Endothelial cell (in vitro differentiated cells): ENCODE results near the gene LIN28B. TPM values are rescaled to one million over a fixed set of nuclear protein-coding genes. Genes with fewer than 3 reads are reported as not detected.

Experiments used
- DNase-seq: peaks from one replicate; pipeline ENCODE4 v3.0.0; 2021; ENCODE audit warnings: low spot score
- H3K27ac Mint-ChIP-seq: one replicate; pipeline ENCODE4 v1.8.0; 2021; ENCODE audit warnings: mixed read lengths, inconsistent platforms; ENCODE audit not compliant: unreplicated experiment
- H3K27me3 Mint-ChIP-seq: one replicate; pipeline ENCODE4 v1.8.0; 2021; ENCODE audit warnings: mild to moderate bottlenecking, moderate library complexity, mixed read lengths, inconsistent platforms; ENCODE audit not compliant: unreplicated experiment
- H3K36me3 Mint-ChIP-seq: one replicate; pipeline ENCODE4 v1.8.0; 2021; ENCODE audit warnings: mild to moderate bottlenecking, low read depth, mixed read lengths, inconsistent platforms; ENCODE audit not compliant: unreplicated experiment
- H3K4me1 Mint-ChIP-seq: one replicate; pipeline ENCODE4 v1.8.0; 2021; ENCODE audit warnings: mild to moderate bottlenecking, mixed read lengths, inconsistent platforms; ENCODE audit not compliant: unreplicated experiment
- H3K4me3 Mint-ChIP-seq: one replicate; pipeline ENCODE4 v1.8.0; 2021; ENCODE audit warnings: mild to moderate bottlenecking, mixed read lengths, inconsistent platforms; ENCODE audit not compliant: unreplicated experiment
- H3K9me3 Mint-ChIP-seq: one replicate; pipeline ENCODE4 v1.8.0; 2021; ENCODE audit warnings: mixed read lengths, inconsistent platforms; ENCODE audit not compliant: unreplicated experiment
- CTCF ChIP-seq: fragments of 200-600 bp; sonication (generic); IDR thresholded peaks from one replicate; pipeline ENCODE4 v1.5.0; 2021; ENCODE audit warnings: antibody characterized with exemption; ENCODE audit not compliant: unreplicated experiment
- total RNA-seq: library from RNA; stranded (reverse); fragmentation: NEBNext Ultra II Directional; extraction: Animal tissue kit (Norgen Biotek cat#: 25700); gene quantifications from one replicate; pipeline ENCODE4 v1.2.1, GENCODE V29; 2021; ENCODE audit not compliant: unreplicated experiment

Gene LIN28B
- total RNA-seq, 1 donor from 2014 or later: 36.9 TPM

GRCh38 chr6:105121981-105122380 lies 165.1 kb downstream of the LIN28B start:
- Mint-ChIP-seq H3K27ac (no peak overlapping the region), H3K27me3 (no peaks in the 10 kb centered on the region), H3K36me3 (no peaks in the 10 kb centered on the region), H3K4me1 (peaks cover 6% of the 10 kb centered on the region), H3K9me3 (no peaks in the 10 kb centered on the region), H3K4me3 (no peak overlapping the region)
- no peak for DNase-seq
- no peak for TF ChIP-seq CTCF

GRCh38 chr6:105122717-105123116 lies 165.8 kb downstream of the LIN28B start:
- Mint-ChIP-seq H3K36me3 (no peaks in the 10 kb centered on the region), H3K27ac (no peak overlapping the region), H3K27me3 (no peaks in the 10 kb centered on the region), H3K9me3 (no peaks in the 10 kb centered on the region), H3K4me3 (no peak overlapping the region), H3K4me1 (peaks cover 6% of the 10 kb centered on the region)
- TF ChIP-seq CTCF: no peak
- DNase-seq: no peak

Other genes starting within 250 kb of the LIN28B start
- gene HACE1, start 97.2 kb upstream of the LIN28B start, total RNA-seq: 23.0 TPM
- 5.2 TPM for gene POPDC3, start 222.9 kb downstream of the LIN28B start, total RNA-seq